ENCODE measurements around the gene DNAJC17. TPM values are rescaled to one million over a fixed set of nuclear protein-coding genes. Genes with fewer than 3 reads are reported as not detected.

DNAJC17 gene
- polyA plus RNA-seq, 4 donors, result 41.0 to 95.9 (median 59.1) TPM

GRCh38 chr15:40828447-40829036 is 21.3 kb upstream of the DNAJC17 start, which contains the start of gene PPP1R14D:
Gene PPP1R14D, minus strand, starts transcription at chr15:40828708. Its CDS starts 67 bp downstream, at chr15:40828641.
- Histone ChIP-seq H3K9me3 (ENCODE audit: control insufficient read depth in 2 of 2, insufficient read depth in 1 of 2, low read depth in 1 of 2, low read length in 1 of 2) (no peaks in the 10 kb centered on the region), H3K27me3 (ENCODE audit: control insufficient read depth in 3 of 3, insufficient read depth in 3 of 3, low read length in 3 of 3) (no peaks in the 10 kb centered on the region), H3K27ac (ENCODE audit: low read depth in 1 of 3, low read length in 2 of 3) (peak within 1 kb of the TSS; percentile 86 to 97 (median 90)), H3K4me1 (ENCODE audit: control insufficient read depth in 3 of 3, insufficient read depth in 2 of 3, low read depth in 1 of 3, low read length in 2 of 3) (peaks cover 0 to 43% (median 0%) of the 10 kb centered on the region in 3 donors), H3K36me3 (ENCODE audit: control insufficient read depth in 3 of 3, insufficient read depth in 2 of 3, low read depth in 1 of 3, low read length in 3 of 3) (peaks cover 0 to 8% (median 2%) of the 10 kb centered on the region in 3 donors), H3K4me3 (ENCODE audit: low read depth in 1 of 3, low read length in 3 of 3) (peak within 1 kb of the TSS; percentile 28 to 88 (median 53))
- no peak for FAIRE-seq
- WGBS, 3 donors, result 19 to 68% (median 29%) methylated on average over 6 of the region's 6 CpGs
- DNase-seq, result peak; percentile 60 to 97

- H3K9me3 ChIP-seq (ENCODE audit: control insufficient read depth in 2 of 2, insufficient read depth in 1 of 2, low read depth in 1 of 2, low read length in 1 of 2), result no peaks in the 10 kb centered on the region
- H3K36me3 ChIP-seq (ENCODE audit: control insufficient read depth in 3 of 3, insufficient read depth in 2 of 3, low read depth in 1 of 3, low read length in 3 of 3), result peaks cover 0 to 2% (median 2%) of the 10 kb centered on the region in 3 donors
- H3K27ac ChIP-seq (ENCODE audit: low read depth in 1 of 3, low read length in 2 of 3), result peak overlapping the region; percentile 11 to 65 (median 63)
- WGBS, 3 donors, result 57 to 76% (median 59%) methylated on average over 4 of the region's 4 CpGs
- peak overlapping the region in 1 of 3 donors; percentile 88 for H3K4me3 ChIP-seq (ENCODE audit: low read depth in 1 of 3, low read length in 3 of 3)
- FAIRE-seq (no peak), DNase-seq (peak in 1 of 2 donors; percentile 43)
- no peaks in the 10 kb centered on the region for H3K27me3 ChIP-seq (ENCODE audit: control insufficient read depth in 3 of 3, insufficient read depth in 3 of 3, low read length in 3 of 3)
- H3K4me1 ChIP-seq (ENCODE audit: control insufficient read depth in 3 of 3, insufficient read depth in 2 of 3, low read depth in 1 of 3, low read length in 2 of 3), result peaks cover 0 to 43% (median 0%) of the 10 kb centered on the region in 3 donors
Measured at GRCh38 chr15:40826423-40827075, 19.3 kb upstream of the DNAJC17 start.

DNA sequence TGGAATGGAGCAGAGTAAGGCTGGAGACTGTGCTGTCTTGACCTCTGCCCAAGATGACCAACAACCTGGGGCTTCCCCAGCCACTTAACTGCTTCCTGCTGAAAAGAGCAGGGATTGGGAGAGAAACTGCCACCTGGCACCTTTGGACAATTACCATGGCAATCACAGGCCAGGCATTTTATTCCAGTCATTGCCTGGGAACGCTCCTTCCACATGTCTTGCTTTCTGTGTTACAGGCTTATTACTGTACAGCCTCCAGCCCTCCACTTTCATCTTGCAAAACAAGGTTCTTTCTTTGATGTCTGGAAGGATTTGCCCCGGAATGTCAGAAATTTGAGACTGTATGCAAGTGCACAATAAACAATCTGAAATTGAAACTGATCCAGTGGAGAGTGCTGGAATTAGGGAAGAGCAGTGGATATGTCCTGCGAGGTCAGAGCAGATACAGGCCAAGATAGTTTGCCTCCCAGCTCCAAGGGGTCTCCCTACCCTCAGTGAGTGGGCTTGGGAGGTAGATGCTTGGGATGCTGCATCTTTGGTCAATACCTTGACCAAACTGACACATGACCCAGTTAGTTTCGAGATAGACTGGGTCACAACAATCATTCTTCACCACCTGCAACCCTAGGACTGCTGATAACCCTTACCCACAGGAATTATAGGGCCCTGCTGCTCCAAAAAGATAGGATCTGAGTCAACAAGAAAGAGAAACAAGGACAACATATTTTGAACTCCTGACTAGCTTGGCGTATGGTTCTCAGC is 18.6 kb upstream of the DNAJC17 start:
- Histone ChIP-seq H3K4me1 (ENCODE audit: control insufficient read depth in 3 of 3, insufficient read depth in 2 of 3, low read depth in 1 of 3, low read length in 2 of 3) (peaks cover 0 to 43% (median 0%) of the 10 kb centered on the region in 3 donors), H3K27ac (ENCODE audit: low read depth in 1 of 3, low read length in 2 of 3) (peak overlapping the region; percentile 43 to 65 (median 63)), H3K36me3 (ENCODE audit: control insufficient read depth in 3 of 3, insufficient read depth in 2 of 3, low read depth in 1 of 3, low read length in 3 of 3) (peaks cover 0 to 2% (median 1%) of the 10 kb centered on the region in 3 donors), H3K4me3 (ENCODE audit: low read depth in 1 of 3, low read length in 3 of 3) (peak overlapping the region in 1 of 3 donors; percentile 88), H3K27me3 (ENCODE audit: control insufficient read depth in 3 of 3, insufficient read depth in 3 of 3, low read length in 3 of 3) (no peaks in the 10 kb centered on the region), H3K9me3 (ENCODE audit: control insufficient read depth in 2 of 2, insufficient read depth in 1 of 2, low read depth in 1 of 2, low read length in 1 of 2) (no peaks in the 10 kb centered on the region)
- WGBS, 3 donors, result 19 to 49% (median 26%) methylated on average over 5 of the region's 5 CpGs
- FAIRE-seq, result no peak
- peak; percentile 55 to 67 for DNase-seq

GRCh38 chr15:40823572-40824343 is 16.5 kb upstream of the DNAJC17 start:
- H3K4me1 ChIP-seq (ENCODE audit: control insufficient read depth in 3 of 3, insufficient read depth in 2 of 3, low read depth in 1 of 3, low read length in 2 of 3), result peaks cover 0 to 30% (median 0%) of the 10 kb centered on the region in 3 donors
- FAIRE-seq (no peak), DNase-seq (peak in 1 of 2 donors; percentile 57)
- peak overlapping the region in 1 of 3 donors; percentile 19 for H3K27ac ChIP-seq (ENCODE audit: low read depth in 1 of 3, low read length in 2 of 3)
- peaks cover 0 to 2% (median 0%) of the 10 kb centered on the region in 3 donors for H3K36me3 ChIP-seq (ENCODE audit: control insufficient read depth in 3 of 3, insufficient read depth in 2 of 3, low read depth in 1 of 3, low read length in 3 of 3)
- no peak overlapping the region for H3K4me3 ChIP-seq (ENCODE audit: low read depth in 1 of 3, low read length in 3 of 3)
- H3K27me3 ChIP-seq (ENCODE audit: control insufficient read depth in 3 of 3, insufficient read depth in 3 of 3, low read length in 3 of 3), result no peaks in the 10 kb centered on the region
- WGBS, 3 donors, result 80 to 82% (median 82%) methylated on average over 1 of the region's 1 CpG
- H3K9me3 ChIP-seq (ENCODE audit: control insufficient read depth in 2 of 2, insufficient read depth in 1 of 2, low read depth in 1 of 2, low read length in 1 of 2), result no peaks in the 10 kb centered on the region

DNA sequence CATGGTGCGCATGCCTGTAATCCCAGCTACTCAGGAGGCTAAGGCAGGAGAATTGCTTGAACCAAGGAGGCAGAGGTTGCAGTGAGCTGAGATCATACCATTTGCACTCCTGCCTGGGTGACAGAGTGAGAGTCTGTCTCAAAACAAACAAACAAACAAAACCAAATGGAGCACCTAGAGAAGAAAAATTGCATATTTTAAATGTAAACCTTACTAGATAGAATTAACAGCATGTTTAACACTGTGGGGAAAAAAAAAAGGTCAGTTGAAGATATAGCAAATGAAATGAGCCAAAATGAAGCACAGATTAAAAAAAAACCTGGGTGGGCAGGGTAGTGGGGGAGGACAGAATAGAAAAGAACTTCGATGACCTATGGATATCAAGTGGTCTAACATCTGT is 13.9 kb upstream of the DNAJC17 start:
- FAIRE-seq, result no peak
- H3K4me1 ChIP-seq (ENCODE audit: control insufficient read depth in 3 of 3, insufficient read depth in 2 of 3, low read depth in 1 of 3, low read length in 2 of 3), result peaks cover 0 to 16% (median 0%) of the 10 kb centered on the region in 3 donors
- peaks cover 0 to 5% (median 2%) of the 10 kb centered on the region in 3 donors for H3K36me3 ChIP-seq (ENCODE audit: control insufficient read depth in 3 of 3, insufficient read depth in 2 of 3, low read depth in 1 of 3, low read length in 3 of 3)
- DNase-seq, result no peak
- 92 to 95% (median 95%) methylated on average over 2 of the region's 2 CpGs for WGBS, 3 donors
- no peak overlapping the region for H3K27ac ChIP-seq (ENCODE audit: low read depth in 1 of 3, low read length in 2 of 3)
- no peak overlapping the region for H3K4me3 ChIP-seq (ENCODE audit: low read depth in 1 of 3, low read length in 3 of 3)
- no peaks in the 10 kb centered on the region for H3K9me3 ChIP-seq (ENCODE audit: control insufficient read depth in 2 of 2, insufficient read depth in 1 of 2, low read depth in 1 of 2, low read length in 1 of 2)
- no peaks in the 10 kb centered on the region for H3K27me3 ChIP-seq (ENCODE audit: control insufficient read depth in 3 of 3, insufficient read depth in 3 of 3, low read length in 3 of 3)

GRCh38 chr15:40819048-40819447 is 11.8 kb upstream of the DNAJC17 start:
- FAIRE-seq (no peak), DNase-seq (no peak)
- Histone ChIP-seq H3K27me3 (ENCODE audit: control insufficient read depth in 3 of 3, insufficient read depth in 3 of 3, low read length in 3 of 3) (no peaks in the 10 kb centered on the region), H3K4me1 (ENCODE audit: control insufficient read depth in 3 of 3, insufficient read depth in 2 of 3, low read depth in 1 of 3, low read length in 2 of 3) (peaks cover 0 to 6% (median 0%) of the 10 kb centered on the region in 3 donors), H3K4me3 (ENCODE audit: low read depth in 1 of 3, low read length in 3 of 3) (no peak overlapping the region), H3K9me3 (ENCODE audit: control insufficient read depth in 2 of 2, insufficient read depth in 1 of 2, low read depth in 1 of 2, low read length in 1 of 2) (no peaks in the 10 kb centered on the region), H3K27ac (ENCODE audit: low read depth in 1 of 3, low read length in 2 of 3) (no peak overlapping the region), H3K36me3 (ENCODE audit: control insufficient read depth in 3 of 3, insufficient read depth in 2 of 3, low read depth in 1 of 3, low read length in 3 of 3) (peaks cover 4 to 26% (median 13%) of the 10 kb centered on the region in 3 donors)
- WGBS, 3 donors, result 85 to 87% (median 85%) methylated on average over 7 of the region's 7 CpGs

- no peaks in the 10 kb centered on the region for H3K4me1 ChIP-seq (ENCODE audit: control insufficient read depth in 3 of 3, insufficient read depth in 2 of 3, low read depth in 1 of 3, low read length in 2 of 3)
- FAIRE-seq (no peak), DNase-seq (no peak)
- no peaks in the 10 kb centered on the region for H3K9me3 ChIP-seq (ENCODE audit: control insufficient read depth in 2 of 2, insufficient read depth in 1 of 2, low read depth in 1 of 2, low read length in 1 of 2)
- no peak overlapping the region for H3K4me3 ChIP-seq (ENCODE audit: low read depth in 1 of 3, low read length in 3 of 3)
- no peaks in the 10 kb centered on the region for H3K27me3 ChIP-seq (ENCODE audit: control insufficient read depth in 3 of 3, insufficient read depth in 3 of 3, low read length in 3 of 3)
- no peak overlapping the region for H3K27ac ChIP-seq (ENCODE audit: low read depth in 1 of 3, low read length in 2 of 3)
- peaks cover 13 to 49% (median 19%) of the 10 kb centered on the region in 3 donors for H3K36me3 ChIP-seq (ENCODE audit: control insufficient read depth in 3 of 3, insufficient read depth in 2 of 3, low read depth in 1 of 3, low read length in 3 of 3)
- WGBS, 3 donors, result 58 to 82% (median 65%) methylated on average over 4 of the region's 4 CpGs
Measured at GRCh38 chr15:40815042-40815698, 7.9 kb upstream of the DNAJC17 start.
